Myocyte (in vitro differentiated cells): Measurements from ENCODE around the gene PIN4. TPM values are rescaled to one million over a fixed set of nuclear protein-coding genes. Genes with fewer than 3 reads are reported as not detected.
A peak's percentile ranks its signal among the peaks of the same experiment; 100 is the strongest.
"Not testable (repeated sequence)": the region's sequence is repeated elsewhere in the genome, so short reads cannot be mapped to it uniquely, and the experiment has no call there.

Experiments used
- DNase-seq: peaks from one replicate; pipeline ENCODE4 v3.0.0-alpha.2; 2012; ENCODE audit warnings: low read depth
- polyA plus RNA-seq: library from polyadenylated mRNA; unstranded; fragments of >200 nt; gene quantifications from one replicate; pipeline ENCODE4 v1.2.1, GENCODE V29; 2012; ENCODE audit warnings: missing spikeins
- total RNA-seq: library from RNA; depleted of rRNA; stranded (reverse); fragments of >200 nt; gene quantifications from 2 replicates; pipeline ENCODE4 v1.2.3, GENCODE V29; 2014

The PIN4 gene
- total RNA-seq: 4.9 and 6.6 TPM in 2 replicates
- polyA plus RNA-seq: 16.4 TPM

- peak; percentile 96 for DNase-seq
Observed at GRCh38 chrX:72181178-72182125, at the start of gene PIN4. TSS of gene PIN4 (plus strand) at chrX:72181757. CDS start at chrX:72181786, 29 bp downstream.

DNA sequence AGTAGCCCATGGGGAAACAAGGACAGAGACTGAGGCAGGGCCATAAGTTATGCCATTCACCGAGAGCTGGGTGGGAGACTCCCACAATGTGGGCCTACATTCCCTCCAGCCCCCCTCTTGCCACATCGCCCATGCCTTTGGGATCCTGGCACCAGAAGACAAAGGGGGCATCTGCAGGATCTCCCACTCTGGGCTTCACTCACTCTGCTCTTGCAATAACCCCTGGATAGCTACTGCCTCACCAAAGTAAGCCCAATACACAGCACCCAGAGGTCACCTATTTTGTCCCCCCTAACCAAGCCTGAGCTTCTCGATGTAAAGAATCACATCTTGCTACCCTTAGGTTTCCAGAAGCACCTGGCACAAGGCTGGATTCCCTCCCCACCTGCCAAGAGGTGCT lies 49.1 kb upstream of the PIN4 start:
- DNase-seq: no peak

- no peak for DNase-seq
Observed at GRCh38 chrX:72133851-72134546, 47.6 kb upstream of the PIN4 start.

- DNase-seq: no peak
Observed at GRCh38 chrX:72137846-72138495, 43.6 kb upstream of the PIN4 start.

DNA sequence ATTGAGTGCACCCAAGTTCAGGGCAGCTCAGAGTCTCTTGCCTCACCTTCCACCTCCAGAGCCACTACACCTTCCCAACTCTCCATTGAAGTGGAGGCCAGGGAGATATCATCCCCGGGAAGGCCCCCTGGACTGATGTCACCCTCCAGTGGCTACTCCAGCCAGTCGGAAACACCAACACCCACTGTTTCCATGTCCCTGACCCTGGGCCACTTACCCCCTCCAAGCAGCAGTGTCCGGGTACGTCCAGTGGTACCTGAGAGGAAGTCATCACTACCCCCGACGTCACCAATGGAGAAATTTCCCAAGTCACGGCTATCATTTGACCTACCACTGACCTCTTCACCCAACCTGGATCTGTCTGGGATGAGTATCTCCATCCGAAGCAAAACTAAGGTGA lies 42.0 kb upstream of the PIN4 start:
- no peak for DNase-seq

DNA sequence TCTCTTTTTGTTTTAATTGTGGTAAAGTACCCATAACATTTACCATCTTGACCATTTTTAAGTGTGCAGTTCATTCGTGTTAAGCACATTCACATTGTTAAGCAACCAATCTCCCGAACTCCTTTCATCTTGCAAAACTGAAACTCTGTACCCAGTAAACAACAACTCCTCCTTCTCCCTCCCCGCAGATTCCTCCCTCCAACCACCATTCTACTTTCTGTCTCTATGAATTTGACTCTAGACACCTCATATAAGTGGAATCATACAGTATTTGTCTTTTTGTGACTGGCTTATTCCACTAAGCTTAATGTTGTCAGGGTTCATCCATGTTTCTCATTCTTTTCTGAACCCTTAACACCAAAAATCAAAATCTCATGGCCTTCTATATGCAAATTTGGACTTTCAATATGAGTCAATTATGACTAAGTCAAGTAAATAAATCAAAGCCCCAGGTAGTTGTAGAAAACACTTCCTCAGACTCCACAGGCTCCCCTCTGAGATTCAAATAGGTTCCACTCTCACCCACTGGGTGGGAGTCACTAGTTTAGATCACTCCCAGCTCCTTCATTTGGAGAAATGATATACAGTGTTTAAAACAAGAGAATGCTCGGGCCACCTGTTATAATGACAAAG lies 40.1 kb upstream of the PIN4 start:
- no peak for DNase-seq

DNA sequence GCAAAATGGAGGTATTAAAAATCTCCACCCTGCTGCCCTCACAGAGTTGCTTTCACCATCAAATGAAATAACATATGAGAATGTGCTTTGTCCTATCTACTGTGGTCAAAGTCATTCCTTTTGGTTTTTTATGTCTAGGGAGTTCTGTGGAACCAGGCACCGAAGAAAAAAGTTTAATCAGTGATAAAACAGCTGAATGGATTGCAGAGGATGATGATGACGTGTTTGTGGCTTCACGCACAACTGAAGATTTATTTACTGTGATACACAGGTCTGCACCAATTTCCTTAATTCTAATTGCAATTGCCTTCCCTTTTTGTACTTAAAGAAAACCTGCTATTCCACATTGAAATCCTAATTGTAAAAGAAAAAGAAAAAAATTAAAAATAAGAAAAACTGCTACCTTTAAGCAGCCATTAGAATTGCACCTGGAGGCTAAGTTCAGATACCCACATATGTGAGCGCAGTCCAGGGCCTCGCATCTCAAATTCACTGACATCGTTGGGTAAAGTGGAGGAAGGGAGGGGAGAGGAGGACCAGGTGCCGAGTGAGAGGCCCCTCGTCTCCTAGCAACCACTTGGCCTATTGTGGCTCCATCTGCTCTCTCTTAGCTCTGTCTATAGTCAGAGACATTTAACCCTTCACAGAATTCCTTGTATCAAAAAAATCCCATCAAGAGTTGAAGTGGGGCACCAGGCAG lies 39.3 kb upstream of the PIN4 start:
- DNase-seq: peak; percentile 27

GRCh38 chrX:72142794-72143608 lies 38.6 kb upstream of the PIN4 start:
- no peak for DNase-seq

- no peak for DNase-seq
Observed at GRCh38 chrX:72143609-72143907, 38.0 kb upstream of the PIN4 start.

GRCh38 chrX:72145181-72145580 lies 36.4 kb upstream of the PIN4 start:
- no peak for DNase-seq

- no peak for DNase-seq
Observed at GRCh38 chrX:72146527-72146926, 35.0 kb upstream of the PIN4 start.

GRCh38 chrX:72158773-72159172 lies 22.8 kb upstream of the PIN4 start:
- DNase-seq: no peak

- no peak for DNase-seq
Observed at GRCh38 chrX:72159769-72160168, 21.8 kb upstream of the PIN4 start.

- DNase-seq: no peak
Observed at GRCh38 chrX:72165551-72165950, 16.0 kb upstream of the PIN4 start.

- DNase-seq: no peak
Observed at GRCh38 chrX:72169008-72169728, 12.4 kb upstream of the PIN4 start.

- DNase-seq: not testable (repeated sequence)
Observed at GRCh38 chrX:72176289-72176688, 5.3 kb upstream of the PIN4 start.

DNA sequence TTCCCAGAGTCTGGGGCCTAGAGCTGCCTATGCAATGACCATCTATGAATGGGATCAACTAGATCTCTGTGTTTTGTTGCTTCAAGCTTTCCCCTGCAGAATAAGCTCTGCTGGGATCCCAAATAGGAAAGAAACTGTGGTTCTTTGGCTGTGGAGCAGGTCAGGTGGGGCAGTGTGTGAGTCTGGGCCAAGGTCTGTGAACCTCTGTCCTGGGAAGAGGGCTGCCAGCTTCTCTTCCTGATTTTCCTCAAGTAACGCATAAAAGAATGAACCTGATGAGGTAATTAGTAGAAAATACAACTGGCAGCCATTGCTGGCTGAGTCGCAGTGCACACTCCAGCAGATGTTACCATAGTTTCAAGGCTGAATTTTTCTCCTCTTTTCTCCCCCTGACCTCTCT lies 4.6 kb upstream of the PIN4 start:
- no peak for DNase-seq

- DNase-seq: no peak
Observed at GRCh38 chrX:72180539-72180938, 1.0 kb upstream of the PIN4 start.

- no peak for DNase-seq
Observed at GRCh38 chrX:72182924-72183323, 1.4 kb downstream of the PIN4 start.
